Stimulated activated CD4-positive, alpha-beta T cell treated with anti-CD3 and anti-CD28 coated beads, Interleukin-2, amount 100 ng/mL, for 24 hours (primary cell): Measurements from ENCODE around the gene RMDN3.
A peak's percentile ranks its signal among the peaks of the same experiment; 100 is the strongest.

ENCODE experiments used
- DNase-seq, 2 donors: peaks; one replicate each; pipeline ENCODE4 v3.0.0-alpha.2; 2020

RMDN3 gene

DNA sequence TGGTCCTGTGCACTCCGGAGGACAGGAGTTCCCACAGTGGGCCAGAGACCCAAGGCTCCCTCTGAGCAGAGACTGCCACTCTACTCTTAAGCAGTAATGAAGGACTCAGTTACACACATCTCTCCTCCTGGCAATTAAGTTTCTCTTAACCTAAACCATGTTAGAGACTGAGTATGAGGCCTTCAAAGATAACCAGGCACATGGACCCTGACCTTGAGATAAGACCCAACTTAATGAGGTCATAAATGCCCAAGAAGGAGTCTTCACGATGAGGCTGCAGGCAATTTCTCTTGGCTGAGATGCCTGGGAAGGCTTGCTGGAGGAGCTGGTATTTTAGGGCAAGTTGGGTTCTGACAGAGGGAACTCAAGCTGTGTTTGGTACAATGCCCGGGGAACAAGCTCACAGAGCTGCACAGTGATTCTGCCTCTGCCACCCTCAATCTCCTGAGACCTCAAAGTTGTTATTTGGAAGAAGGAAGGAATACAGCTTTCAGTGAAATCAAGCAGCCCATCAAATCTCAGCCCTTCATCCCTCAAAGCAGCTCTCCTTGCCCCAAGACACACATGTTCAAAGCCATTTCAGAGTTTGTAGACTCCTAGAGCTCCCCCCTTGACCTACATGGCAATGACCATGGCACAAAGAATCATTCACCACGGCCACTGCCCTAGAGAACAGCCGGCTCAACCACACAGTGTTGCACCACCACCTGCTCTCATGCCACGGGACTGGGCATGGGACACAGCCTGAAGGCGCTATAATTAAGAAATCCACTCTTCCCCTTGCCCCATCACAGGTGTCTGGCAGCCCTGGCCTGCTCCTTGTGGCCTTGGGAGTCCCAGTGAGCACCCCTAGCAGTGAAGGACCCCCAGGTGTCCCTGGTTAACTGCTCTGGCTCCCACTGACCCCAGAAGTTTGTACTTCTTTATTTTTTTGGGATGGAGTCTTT, 7.1 kb downstream of the RMDN3 start:
- no peak for DNase-seq

- DNase-seq, result no peak
Measured at GRCh38 chr15:40746916-40747418, 8.1 kb downstream of the RMDN3 start.

DNA sequence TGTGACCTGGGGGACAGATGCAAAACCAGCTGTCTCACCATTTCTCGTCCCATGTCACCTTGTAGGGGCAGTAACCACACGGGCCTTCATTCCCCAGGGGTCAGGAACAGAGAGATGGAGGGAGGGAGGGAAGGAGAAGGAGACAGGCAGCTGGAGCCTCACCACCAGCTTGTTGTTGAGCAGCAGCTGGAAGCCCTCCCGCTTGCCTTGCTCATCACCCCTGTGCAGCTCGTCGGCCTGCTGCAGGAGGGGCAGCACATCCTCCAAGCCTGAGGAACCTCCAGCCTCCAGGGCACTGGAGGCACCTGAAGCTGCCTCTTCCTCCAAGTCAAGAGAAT, 10.3 kb downstream of the RMDN3 start:
- no peak for DNase-seq

DNA sequence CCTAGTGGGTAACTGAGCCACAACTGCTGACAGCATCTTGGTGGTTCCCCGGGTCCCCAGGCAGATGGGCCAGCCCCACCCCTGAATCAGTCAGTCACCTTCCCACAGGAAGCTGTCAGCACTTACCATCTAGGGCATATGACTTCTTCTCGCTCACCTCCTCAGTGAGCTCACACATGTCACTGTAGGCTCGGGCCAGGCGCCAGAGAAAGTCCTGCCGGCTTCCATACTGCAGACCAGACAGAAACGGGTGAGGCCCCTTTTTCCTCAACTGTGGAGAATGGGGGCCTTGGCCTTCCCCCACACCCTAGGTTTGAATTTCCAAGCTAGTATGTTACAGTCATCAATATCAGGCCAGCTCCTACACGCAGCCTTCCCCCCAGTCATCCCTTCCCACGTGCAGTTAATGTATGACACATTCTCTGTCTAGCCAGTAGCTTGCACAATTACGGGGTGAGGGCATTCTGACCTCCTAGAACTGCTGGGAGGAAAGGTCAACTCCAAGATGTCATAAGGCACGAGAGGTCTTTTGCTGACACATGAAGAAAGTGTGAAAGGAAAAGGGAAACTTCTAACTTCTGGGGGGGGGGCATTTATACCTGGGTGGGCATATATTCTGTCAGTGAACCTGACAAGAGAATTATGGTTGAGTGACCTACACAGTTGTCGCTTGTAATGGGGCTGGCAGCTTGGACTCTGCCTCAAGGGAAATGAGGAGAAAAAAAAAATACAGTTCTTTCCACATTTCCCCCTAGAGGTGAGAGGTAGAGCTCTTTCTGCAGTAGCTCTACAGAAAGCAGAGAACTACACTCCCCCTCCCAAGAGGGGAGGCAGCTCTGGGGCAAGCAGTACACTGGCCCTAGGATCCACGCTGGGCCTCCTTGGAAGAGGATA, 10.9 kb downstream of the RMDN3 start:
- DNase-seq, result peak; percentile 59 to 63

DNA sequence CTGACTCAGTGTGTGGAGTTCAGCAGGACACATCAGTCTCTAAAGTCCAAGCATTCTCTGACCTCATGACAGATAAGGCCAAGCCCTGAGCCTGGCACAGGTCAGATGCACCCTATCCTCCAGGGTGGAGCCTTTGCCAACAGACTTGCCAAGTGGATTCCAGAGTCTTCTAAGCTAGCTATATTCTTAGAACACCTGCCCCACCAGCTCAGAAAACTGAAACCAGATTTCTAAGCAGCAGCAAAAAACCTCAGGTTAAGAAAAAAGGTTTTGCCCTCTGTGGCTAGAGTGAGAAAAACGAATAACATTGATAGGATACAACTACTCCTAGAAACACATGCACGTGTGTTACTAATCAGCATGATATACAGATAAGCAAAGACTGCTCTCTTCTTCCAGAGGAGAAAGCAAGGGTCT, 11.6 kb downstream of the RMDN3 start:
- no peak for DNase-seq

DNA sequence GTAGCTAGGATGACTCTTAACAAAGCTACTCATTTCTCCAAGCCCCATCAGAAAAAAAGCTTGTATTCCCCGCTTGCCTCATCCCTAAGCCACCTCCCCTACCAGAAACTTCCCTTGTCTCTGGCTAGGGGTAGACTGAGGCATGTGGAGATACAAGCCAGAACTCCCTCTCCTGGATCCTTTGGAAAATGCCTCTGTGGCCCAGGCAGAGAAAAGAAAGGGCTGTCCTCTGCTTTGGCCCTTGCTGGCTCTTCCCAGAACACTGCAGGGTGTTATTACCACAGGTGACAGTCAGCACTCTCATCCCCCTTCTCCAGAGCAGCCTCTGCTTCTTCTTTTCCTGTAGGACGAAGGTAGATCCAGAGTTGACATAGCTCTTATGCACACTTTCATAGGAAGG, 15.2 kb downstream of the RMDN3 start:
- DNase-seq, result no peak

DNA sequence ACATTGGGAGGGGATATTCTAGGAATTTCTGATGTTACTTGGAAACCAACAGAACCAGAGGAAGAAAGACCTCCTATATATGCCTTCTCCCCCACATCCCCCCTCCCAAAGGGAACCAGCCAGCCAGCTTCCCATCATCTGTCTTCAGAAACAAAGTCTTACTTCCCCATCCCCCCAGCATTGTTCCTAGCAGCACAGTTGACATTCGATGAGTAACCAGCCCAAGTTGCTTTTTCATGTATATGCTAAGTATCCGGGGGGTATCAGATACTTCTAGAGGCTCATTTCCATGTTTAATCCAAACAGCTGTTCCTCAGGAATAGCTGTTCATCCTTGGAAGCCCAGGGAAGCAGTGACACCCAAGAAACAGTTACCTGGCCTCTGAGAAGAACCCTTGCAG, 16.0 kb downstream of the RMDN3 start:
- DNase-seq, result no peak

GRCh38 chr15:40737048-40737447, 18.0 kb downstream of the RMDN3 start:
- DNase-seq, result no peak

- DNase-seq, result no peak
Measured at GRCh38 chr15:40736575-40736974, 18.5 kb downstream of the RMDN3 start.

DNA sequence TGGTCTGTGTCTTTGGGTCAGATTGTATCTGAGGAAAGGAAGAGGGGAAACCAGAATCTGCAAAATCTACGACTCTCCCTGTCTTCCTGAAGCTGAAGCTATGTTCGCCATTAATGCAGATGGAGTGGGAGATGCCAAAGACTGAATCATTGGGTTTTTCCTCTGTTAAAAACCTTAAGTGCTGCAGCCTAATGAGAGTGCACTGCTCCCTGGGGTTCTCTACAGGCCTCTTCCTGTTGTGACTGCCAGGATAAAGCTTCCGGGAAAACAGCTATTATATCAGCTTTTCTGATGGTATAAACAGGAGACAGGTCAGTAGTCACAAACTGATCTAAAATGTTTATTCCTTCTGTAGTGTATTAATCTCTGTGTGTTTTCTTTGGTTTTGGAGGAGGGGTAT, 24.0 kb downstream of the RMDN3 start:
- DNase-seq, result no peak

GRCh38 chr15:40723919-40724318, 31.1 kb downstream of the RMDN3 start:
- no peak for DNase-seq

GRCh38 chr15:40722934-40723333, 32.1 kb downstream of the RMDN3 start:
- no peak for DNase-seq

- DNase-seq, result no peak
Measured at GRCh38 chr15:40722354-40722753, 32.7 kb downstream of the RMDN3 start.

GRCh38 chr15:40721701-40722100, 33.4 kb downstream of the RMDN3 start:
- no peak for DNase-seq

GRCh38 chr15:40716165-40716564, 38.9 kb downstream of the RMDN3 start:
- no peak for DNase-seq

GRCh38 chr15:40714144-40714543, 40.9 kb downstream of the RMDN3 start:
- DNase-seq, result no peak

GRCh38 chr15:40706121-40706520, 48.9 kb downstream of the RMDN3 start:
- DNase-seq, result no peak

DNA sequence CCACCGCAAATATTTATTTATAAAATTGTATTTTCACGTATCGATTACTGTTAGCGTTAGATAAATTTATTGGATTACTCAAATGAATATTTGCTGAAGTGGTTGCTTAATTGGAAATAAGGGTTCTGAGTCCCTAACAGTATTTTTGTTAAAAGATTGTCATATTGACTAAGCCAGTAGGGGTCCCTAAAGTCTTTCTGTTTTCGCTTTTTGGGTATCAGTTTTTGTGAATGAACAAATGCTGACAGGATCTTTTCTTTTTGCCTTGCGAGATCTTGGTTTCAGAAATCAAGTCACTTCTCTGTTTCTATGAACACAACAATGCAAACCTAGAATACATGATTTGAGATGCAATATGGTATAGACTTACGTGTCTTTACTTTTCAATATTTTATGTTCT, 53.0 kb downstream of the RMDN3 start:
- DNase-seq, result no peak

DNA sequence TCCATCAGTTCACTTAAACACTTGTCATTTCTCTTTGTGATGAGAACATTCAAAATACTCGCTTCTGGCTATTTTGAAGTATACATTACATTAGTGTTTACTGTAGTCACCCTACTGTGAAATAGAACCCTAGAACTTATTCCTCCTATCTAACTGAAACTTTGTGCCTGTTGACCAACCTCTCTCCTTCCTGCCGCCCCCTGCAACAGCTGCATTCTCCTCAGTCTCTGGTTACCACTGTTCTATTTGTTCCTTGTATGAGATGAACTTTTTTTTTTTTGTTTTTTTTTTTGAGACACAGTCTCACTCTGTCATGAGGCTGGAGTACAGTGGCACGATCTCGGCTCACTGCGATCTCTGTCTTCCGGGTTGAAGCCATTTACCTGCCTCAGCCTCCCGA, 57.1 kb downstream of the RMDN3 start:
- no peak for DNase-seq

- no peak for DNase-seq
Measured at GRCh38 chr15:40696228-40696627, 58.8 kb downstream of the RMDN3 start.

- no peak for DNase-seq
Measured at GRCh38 chr15:40695469-40695890, 59.6 kb downstream of the RMDN3 start.

DNA sequence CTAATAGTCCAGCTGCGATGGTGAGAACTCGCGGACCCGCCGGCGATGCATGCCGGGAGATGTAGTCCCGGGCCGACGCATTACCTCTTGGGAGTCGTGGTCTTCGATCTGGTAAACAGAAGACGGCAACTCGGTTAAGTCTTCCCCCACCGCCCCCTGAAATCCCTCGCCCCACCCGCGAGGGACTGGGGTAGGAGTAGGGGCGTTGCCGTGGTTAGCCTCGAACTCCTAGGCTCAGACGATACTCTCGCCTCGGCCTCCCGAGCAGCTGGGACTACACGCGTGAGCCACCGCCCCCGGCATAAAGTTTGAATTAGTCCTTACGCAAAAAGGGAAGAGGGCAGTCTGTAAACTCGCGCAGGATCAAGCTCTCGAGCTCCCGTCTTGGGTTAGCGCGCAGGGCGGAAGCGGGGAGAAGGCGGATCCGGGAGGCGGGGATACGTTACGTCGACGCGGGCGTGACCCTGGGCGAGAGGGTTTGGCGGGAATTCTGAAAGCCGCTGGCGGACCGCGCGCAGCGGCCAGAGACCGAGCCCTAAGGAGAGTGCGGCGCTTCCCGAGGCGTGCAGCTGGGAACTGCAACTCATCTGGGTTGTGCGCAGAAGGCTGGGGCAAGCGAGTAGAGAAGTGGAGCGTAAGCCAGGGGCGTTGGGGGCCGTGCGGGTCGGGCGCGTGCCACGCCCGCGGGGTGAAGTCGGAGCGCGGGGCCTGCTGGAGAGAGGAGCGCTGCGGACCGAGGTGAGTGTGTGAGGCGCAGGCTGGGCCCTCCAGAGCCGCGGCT, 60.2 kb downstream of the RMDN3 start, which contains the start of gene RAD51:
Gene RAD51, plus strand, starts transcription at position 487 of the 781 bp plus-strand sequence. CDS start 3,585 bp downstream, outside the sequence.
- peak; percentile 94 for DNase-seq
